Hippocampal formation (tissue), 2 donors: ENCODE measurements around the gene CACNA2D1.
"Not testable (repeated sequence)": the region's sequence is repeated elsewhere in the genome, so short reads cannot be mapped to it uniquely, and the experiment has no call there.

Experiments used
- DNase-seq, 2 donors: peaks; one replicate each; lab custom pipeline; 2025; lab: John Stamatoyannopoulos, UW

Gene CACNA2D1

GRCh38 chr7:82393076-82393839, 50.3 kb downstream of the CACNA2D1 start:
- DNase-seq: no peak

GRCh38 chr7:82390936-82391335, 52.6 kb downstream of the CACNA2D1 start:
- no peak for DNase-seq

GRCh38 chr7:82389876-82390275, 53.7 kb downstream of the CACNA2D1 start:
- no peak for DNase-seq

- no peak for DNase-seq
These were observed 55.4 kb downstream of the CACNA2D1 start for GRCh38 chr7:82388138-82388537.

- not testable (repeated sequence) for DNase-seq
These were observed 57.0 kb downstream of the CACNA2D1 start for GRCh38 chr7:82386571-82386970.

GRCh38 chr7:82384779-82385178, 58.8 kb downstream of the CACNA2D1 start:
- no peak for DNase-seq

GRCh38 chr7:82384051-82384464, 59.5 kb downstream of the CACNA2D1 start:
- no peak for DNase-seq

GRCh38 chr7:82382276-82382675, 61.3 kb downstream of the CACNA2D1 start:
- no peak for DNase-seq

GRCh38 chr7:82376739-82377138, 66.8 kb downstream of the CACNA2D1 start:
- DNase-seq: no peak

GRCh38 chr7:82375713-82376112, 67.9 kb downstream of the CACNA2D1 start:
- no peak for DNase-seq

GRCh38 chr7:82375129-82375528, 68.4 kb downstream of the CACNA2D1 start:
- no peak for DNase-seq

- no peak for DNase-seq
These were observed 69.5 kb downstream of the CACNA2D1 start for GRCh38 chr7:82373926-82374635.

- DNase-seq: no peak
These were observed 78.9 kb downstream of the CACNA2D1 start for GRCh38 chr7:82364671-82365070.

GRCh38 chr7:82364048-82364447, 79.5 kb downstream of the CACNA2D1 start:
- no peak for DNase-seq

- DNase-seq: no peak
These were observed 81.4 kb downstream of the CACNA2D1 start for GRCh38 chr7:82362129-82362706.

GRCh38 chr7:82360591-82361368, 82.8 kb downstream of the CACNA2D1 start:
- DNase-seq: no peak

GRCh38 chr7:82359426-82359825, 84.2 kb downstream of the CACNA2D1 start:
- DNase-seq: peak in 1 of 2 donors; percentile 12

- DNase-seq: no peak
These were observed 84.7 kb downstream of the CACNA2D1 start for GRCh38 chr7:82358923-82359322.

GRCh38 chr7:82358009-82358578, 85.5 kb downstream of the CACNA2D1 start:
- peak in 1 of 2 donors; percentile 47 for DNase-seq

GRCh38 chr7:82348251-82348650, 95.3 kb downstream of the CACNA2D1 start:
- no peak for DNase-seq

- no peak for DNase-seq
These were observed 95.8 kb downstream of the CACNA2D1 start for GRCh38 chr7:82347808-82348207.

- no peak for DNase-seq
These were observed 97.7 kb downstream of the CACNA2D1 start for GRCh38 chr7:82345886-82346285.
